ENCODE measurements around the gene PHLDA1. TPM values are rescaled to one million over a fixed set of nuclear protein-coding genes. Genes with fewer than 3 reads are reported as not detected.

Gene PHLDA1
- total and polyA plus RNA-seq, 2 experiments from 2014 or later = 11.7 to 21.6 TPM

DNA sequence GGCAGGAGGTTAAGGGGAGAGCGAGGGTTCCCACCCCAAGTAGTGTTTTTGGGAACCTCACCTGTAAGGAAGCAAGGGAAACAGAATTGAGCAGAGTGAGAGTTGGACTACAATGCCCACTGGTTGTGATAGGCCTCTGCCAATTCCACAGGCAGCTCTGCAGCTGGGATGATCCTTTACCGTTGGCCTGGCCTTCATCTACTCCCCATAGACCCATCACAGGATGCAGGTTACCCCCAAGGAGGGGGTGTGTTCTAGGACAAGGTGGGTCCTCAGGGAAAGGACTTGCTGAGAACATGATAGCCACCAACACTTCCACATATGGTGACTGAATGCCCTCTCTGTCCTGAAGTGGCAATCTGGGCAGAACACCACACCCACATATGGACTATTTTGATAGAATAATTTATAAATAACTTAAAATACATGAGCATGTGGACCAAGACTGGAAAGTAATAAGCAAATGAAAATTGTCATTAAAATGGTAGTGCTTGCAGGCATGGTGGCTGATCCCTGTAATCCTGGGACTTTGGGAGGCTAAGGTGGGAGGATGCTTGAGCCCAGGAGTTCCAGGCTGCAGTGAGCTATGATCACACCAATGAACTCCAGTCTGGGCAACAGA is 8.4 kb downstream of the PHLDA1 start:
- Histone ChIP-seq H2AFZ (no peak overlapping the region), H3K4me1 (ENCODE audit: insufficient read depth) (peaks cover 33% of the 10 kb centered on the region), H3K27me3 (ENCODE audit: insufficient read depth) (no peaks in the 10 kb centered on the region), H3K27ac (ENCODE audit: low read depth) (no peak overlapping the region), H3F3A (replicated peaks; ENCODE audit: low read depth) (no peaks in the 10 kb centered on the region), H3K9me2 (ENCODE audit: insufficient read depth) (no peaks in the 10 kb centered on the region), H3K4me3 (no peak overlapping the region), H4K20me1 (replicated peaks; ENCODE audit: insufficient read depth) (no peaks in the 10 kb centered on the region), H3K4me2 (no peak overlapping the region), H3K36me3 (ENCODE audit: insufficient read depth) (no peaks in the 10 kb centered on the region; the same call in 1 of the 2 replicates), H3K79me2 (replicated peaks; ENCODE audit: insufficient read depth) (no peaks in the 10 kb centered on the region)
- Mint-ChIP-seq H3K36me3 (ENCODE audit: low read depth) (peaks cover 12% of the 10 kb centered on the region; the same call in 2 of the 3 replicates), H3K4me1 (peaks cover 45% of the 10 kb centered on the region), H3K4me3 (no peak overlapping the region), H3K9me3 (no peaks in the 10 kb centered on the region), H3K27me3 (ENCODE audit: insufficient read depth, low read depth, poor library complexity) (no peaks in the 10 kb centered on the region), H3K27ac (no peak overlapping the region)
- DNase-seq (ENCODE audit: low spot score) (no peak), ATAC-seq (no peak)
- TF ChIP-seq POLR2AphosphoS5 (IDR thresholded peaks at IDR 0.05; ENCODE audit: low read depth) (no peak), EZH2 (IDR thresholded peaks at IDR 0.05; ENCODE audit: low read depth, unreplicated experiment) (no peak), CREB1 (CRISPR knock-in tag; IDR thresholded peaks at IDR 0.05; ENCODE audit: low read depth) (no peak), JUNB (IDR thresholded peaks at IDR 0.05; ENCODE audit: unreplicated experiment) (no peak), NANOG (IDR thresholded peaks at IDR 0.05; ENCODE audit: borderline replicate concordance) (no peak)
- TF ChIP-seq, protein P1, sequence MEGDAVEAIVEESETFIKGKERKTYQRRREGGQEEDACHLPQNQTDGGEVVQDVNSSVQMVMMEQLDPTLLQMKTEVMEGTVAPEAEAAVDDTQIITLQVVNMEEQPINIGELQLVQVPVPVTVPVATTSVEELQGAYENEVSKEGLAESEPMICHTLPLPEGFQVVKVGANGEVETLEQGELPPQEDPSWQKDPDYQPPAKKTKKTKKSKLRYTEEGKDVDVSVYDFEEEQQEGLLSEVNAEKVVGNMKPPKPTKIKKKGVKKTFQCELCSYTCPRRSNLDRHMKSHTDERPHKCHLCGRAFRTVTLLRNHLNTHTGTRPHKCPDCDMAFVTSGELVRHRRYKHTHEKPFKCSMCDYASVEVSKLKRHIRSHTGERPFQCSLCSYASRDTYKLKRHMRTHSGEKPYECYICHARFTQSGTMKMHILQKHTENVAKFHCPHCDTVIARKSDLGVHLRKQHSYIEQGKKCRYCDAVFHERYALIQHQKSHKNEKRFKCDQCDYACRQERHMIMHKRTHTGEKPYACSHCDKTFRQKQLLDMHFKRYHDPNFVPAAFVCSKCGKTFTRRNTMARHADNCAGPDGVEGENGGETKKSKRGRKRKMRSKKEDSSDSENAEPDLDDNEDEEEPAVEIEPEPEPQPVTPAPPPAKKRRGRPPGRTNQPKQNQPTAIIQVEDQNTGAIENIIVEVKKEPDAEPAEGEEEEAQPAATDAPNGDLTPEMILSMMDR (conservative IDR thresholded peaks at IDR 0.05; ENCODE audit: low read depth in 2 of 2) = no peak
- TF ChIP-seq, protein P2, sequence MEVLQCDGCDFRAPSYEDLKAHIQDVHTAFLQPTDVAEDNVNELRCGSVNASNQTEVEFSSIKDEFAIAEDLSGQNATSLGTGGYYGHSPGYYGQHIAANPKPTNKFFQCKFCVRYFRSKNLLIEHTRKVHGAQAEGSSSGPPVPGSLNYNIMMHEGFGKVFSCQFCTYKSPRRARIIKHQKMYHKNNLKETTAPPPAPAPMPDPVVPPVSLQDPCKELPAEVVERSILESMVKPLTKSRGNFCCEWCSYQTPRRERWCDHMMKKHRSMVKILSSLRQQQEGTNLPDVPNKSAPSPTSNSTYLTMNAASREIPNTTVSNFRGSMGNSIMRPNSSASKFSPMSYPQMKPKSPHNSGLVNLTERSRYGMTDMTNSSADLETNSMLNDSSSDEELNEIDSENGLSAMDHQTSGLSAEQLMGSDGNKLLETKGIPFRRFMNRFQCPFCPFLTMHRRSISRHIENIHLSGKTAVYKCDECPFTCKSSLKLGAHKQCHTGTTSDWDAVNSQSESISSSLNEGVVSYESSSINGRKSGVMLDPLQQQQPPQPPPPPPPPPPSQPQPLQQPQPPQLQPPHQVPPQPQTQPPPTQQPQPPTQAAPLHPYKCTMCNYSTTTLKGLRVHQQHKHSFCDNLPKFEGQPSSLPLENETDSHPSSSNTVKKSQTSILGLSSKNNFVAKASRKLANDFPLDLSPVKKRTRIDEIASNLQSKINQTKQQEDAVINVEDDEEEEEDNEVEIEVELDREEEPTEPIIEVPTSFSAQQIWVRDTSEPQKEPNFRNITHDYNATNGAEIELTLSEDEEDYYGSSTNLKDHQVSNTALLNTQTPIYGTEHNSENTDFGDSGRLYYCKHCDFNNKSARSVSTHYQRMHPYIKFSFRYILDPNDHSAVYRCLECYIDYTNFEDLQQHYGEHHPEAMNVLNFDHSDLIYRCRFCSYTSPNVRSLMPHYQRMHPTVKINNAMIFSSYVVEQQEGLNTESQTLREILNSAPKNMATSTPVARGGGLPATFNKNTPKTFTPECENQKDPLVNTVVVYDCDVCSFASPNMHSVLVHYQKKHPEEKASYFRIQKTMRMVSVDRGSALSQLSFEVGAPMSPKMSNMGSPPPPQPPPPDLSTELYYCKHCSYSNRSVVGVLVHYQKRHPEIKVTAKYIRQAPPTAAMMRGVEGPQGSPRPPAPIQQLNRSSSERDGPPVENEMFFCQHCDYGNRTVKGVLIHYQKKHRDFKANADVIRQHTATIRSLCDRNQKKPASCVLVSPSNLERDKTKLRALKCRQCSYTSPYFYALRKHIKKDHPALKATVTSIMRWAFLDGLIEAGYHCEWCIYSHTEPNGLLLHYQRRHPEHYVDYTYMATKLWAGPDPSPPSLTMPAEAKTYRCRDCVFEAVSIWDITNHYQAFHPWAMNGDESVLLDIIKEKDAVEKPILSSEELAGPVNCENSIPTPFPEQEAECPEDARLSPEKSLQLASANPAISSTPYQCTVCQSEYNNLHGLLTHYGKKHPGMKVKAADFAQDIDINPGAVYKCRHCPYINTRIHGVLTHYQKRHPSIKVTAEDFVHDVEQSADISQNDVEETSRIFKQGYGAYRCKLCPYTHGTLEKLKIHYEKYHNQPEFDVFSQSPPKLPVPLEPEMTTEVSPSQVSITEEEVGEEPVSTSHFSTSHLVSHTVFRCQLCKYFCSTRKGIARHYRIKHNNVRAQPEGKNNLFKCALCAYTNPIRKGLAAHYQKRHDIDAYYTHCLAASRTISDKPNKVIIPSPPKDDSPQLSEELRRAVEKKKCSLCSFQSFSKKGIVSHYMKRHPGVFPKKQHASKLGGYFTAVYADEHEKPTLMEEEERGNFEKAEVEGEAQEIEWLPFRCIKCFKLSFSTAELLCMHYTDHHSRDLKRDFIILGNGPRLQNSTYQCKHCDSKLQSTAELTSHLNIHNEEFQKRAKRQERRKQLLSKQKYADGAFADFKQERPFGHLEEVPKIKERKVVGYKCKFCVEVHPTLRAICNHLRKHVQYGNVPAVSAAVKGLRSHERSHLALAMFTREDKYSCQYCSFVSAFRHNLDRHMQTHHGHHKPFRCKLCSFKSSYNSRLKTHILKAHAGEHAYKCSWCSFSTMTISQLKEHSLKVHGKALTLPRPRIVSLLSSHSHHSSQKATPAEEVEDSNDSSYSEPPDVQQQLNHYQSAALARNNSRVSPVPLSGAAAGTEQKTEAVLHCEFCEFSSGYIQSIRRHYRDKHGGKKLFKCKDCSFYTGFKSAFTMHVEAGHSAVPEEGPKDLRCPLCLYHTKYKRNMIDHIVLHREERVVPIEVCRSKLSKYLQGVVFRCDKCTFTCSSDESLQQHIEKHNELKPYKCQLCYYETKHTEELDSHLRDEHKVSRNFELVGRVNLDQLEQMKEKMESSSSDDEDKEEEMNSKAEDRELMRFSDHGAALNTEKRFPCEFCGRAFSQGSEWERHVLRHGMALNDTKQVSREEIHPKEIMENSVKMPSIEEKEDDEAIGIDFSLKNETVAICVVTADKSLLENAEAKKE (CRISPR knock-in tag; IDR thresholded peaks at IDR 0.05) = no peak
